AG09319 (cell line): ENCODE measurements around the gene KAT14.

ENCODE experiments used
- DNase-seq: peaks from one replicate; pipeline ENCODE4 v3.0.0-alpha.2; 2010; ENCODE audit warnings: low read depth; ENCODE audit errors: extremely low read depth
- CTCF ChIP-seq: IDR thresholded peaks from 2 replicates; pipeline ENCODE4 v1.5.1; 2011; ENCODE audit warnings: low read depth, mild to moderate bottlenecking, inconsistent platforms, low read length, moderate library complexity

KAT14 gene

GRCh38 chr20:18233408-18233943, 95.8 kb downstream of the KAT14 start:
- TF ChIP-seq CTCF = no peak
- DNase-seq = no peak
